ENCODE data around the gene DENND5A.
"Not testable (repeated sequence)": the region's sequence is repeated elsewhere in the genome, so short reads cannot be mapped to it uniquely, and the experiment has no call there.

DENND5A gene

DNA sequence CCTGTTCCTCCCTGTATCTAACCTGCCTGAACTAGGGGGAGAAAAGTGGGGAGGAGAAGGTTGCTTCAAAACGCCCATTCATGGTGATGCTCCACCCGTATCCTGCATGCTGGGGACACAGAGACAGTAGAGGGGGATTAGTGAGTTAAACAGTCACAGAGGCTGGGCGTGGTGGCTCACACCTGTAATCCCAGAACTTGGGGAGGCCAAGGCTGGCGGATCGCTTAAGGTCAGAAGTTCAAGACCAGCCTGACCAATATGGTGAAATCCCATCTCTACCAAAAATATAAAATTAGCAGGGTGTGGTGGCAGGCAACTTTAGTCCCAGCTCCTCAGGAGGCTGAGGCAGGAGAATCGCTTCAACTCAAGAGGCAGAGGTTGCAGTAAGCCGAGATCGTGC lies 1.8 kb upstream of the DENND5A start:
- TF ChIP-seq, protein P1, sequence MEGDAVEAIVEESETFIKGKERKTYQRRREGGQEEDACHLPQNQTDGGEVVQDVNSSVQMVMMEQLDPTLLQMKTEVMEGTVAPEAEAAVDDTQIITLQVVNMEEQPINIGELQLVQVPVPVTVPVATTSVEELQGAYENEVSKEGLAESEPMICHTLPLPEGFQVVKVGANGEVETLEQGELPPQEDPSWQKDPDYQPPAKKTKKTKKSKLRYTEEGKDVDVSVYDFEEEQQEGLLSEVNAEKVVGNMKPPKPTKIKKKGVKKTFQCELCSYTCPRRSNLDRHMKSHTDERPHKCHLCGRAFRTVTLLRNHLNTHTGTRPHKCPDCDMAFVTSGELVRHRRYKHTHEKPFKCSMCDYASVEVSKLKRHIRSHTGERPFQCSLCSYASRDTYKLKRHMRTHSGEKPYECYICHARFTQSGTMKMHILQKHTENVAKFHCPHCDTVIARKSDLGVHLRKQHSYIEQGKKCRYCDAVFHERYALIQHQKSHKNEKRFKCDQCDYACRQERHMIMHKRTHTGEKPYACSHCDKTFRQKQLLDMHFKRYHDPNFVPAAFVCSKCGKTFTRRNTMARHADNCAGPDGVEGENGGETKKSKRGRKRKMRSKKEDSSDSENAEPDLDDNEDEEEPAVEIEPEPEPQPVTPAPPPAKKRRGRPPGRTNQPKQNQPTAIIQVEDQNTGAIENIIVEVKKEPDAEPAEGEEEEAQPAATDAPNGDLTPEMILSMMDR (IDR thresholded peaks at IDR 0.05; ENCODE audit: low read depth, low read length) = no peak
- no peaks in the 10 kb centered on the region for H3K36me3 ChIP-seq
- no peak for DNase-seq
- no peaks in the 10 kb centered on the region for H3K9me3 ChIP-seq
- H3K4me3 ChIP-seq (ENCODE audit: low read depth, low read length) = no peak overlapping the region
- no peaks in the 10 kb centered on the region for H3K4me1 ChIP-seq
- no peaks in the 10 kb centered on the region for H3K27me3 ChIP-seq

DNA sequence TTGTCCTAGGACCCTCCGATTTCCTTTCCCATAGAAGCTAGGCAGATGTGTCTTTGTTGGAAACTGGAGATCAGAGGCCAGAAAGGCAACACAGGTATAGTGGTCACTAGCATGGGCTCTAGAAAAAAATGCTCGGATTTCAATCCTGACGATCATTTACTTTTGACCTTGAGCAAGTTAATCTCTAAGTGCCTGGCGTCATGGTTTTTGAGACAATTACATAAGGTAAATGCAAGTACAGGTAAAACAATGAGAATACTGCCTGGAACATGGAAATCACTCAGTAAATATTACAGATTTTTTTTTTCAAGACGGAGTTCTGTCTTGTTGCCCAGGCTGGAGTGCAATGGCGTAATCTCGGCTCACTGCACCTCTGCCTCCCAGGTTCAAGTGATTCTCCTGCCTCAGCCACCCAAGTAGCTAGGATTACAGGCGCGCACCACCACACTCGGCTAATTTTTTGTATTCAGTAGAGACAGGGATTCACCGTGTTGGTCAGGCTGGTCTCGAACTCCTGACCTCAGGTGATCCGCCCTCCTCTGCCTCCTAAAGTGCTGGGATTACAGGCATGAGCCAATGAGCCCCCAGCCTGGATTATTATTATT lies 1.1 kb upstream of the DENND5A start:
- H3K4me3 ChIP-seq (ENCODE audit: low read depth, low read length) = no peak overlapping the region
- TF ChIP-seq, protein P1 (IDR thresholded peaks at IDR 0.05; ENCODE audit: low read depth, low read length) = no peak
- H3K9me3 ChIP-seq = no peaks in the 10 kb centered on the region
- H3K36me3 ChIP-seq = no peaks in the 10 kb centered on the region
- H3K27me3 ChIP-seq = no peaks in the 10 kb centered on the region
- DNase-seq = no peak
- H3K4me1 ChIP-seq = no peaks in the 10 kb centered on the region

DNA sequence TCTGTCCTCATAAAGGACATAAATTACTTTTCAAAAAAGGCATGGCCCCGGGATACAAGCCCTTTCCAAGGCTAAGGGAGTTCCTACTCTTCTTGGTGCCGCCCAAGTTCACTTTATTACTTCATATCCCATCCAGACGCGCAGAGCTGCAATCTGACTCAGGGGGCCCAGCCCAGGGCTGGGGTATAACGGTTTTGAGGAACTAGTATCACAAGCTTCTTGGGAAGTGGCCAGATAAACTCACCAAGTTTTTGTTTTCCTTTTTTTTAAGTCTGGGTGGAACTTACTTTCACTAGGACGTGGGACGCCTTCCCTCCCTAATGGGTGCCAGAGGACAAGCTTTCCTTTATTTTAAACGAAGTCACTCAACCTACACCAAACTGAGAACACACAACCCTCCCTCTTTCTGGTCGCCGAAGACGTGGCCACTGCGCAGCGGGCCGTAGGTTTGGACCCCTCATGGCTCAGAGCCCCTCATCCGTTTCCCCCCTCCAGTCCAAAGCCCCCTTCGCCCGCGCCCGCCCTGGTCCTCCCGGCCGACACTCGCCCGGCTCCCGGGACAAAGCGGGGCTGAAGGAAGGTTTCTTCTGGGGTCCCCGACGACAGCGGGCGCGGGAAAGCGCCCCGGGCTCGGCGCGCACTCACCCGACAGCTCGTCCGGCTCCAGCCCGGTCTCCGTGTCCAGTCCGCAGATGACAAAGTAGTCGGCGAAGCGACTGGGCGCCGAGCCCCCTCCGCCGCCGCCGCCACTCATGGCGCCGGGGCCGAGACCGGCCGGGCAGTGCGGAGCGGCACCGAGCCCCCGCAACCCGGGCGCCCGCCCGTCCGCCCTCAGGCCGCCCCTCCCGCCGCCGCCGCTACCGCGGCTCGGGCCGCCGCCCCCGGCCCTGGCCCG lies 587 bp downstream of the DENND5A start:
- no peaks in the 10 kb centered on the region for H3K4me1 ChIP-seq
- no peaks in the 10 kb centered on the region for H3K9me3 ChIP-seq
- peak; percentile 16 for DNase-seq
- peak overlapping the region; percentile 77 for H3K4me3 ChIP-seq (ENCODE audit: low read depth, low read length)
- no peaks in the 10 kb centered on the region for H3K27me3 ChIP-seq
- H3K36me3 ChIP-seq = no peaks in the 10 kb centered on the region
- TF ChIP-seq, protein P1 (IDR thresholded peaks at IDR 0.05; ENCODE audit: low read depth, low read length) = no peak

DNA sequence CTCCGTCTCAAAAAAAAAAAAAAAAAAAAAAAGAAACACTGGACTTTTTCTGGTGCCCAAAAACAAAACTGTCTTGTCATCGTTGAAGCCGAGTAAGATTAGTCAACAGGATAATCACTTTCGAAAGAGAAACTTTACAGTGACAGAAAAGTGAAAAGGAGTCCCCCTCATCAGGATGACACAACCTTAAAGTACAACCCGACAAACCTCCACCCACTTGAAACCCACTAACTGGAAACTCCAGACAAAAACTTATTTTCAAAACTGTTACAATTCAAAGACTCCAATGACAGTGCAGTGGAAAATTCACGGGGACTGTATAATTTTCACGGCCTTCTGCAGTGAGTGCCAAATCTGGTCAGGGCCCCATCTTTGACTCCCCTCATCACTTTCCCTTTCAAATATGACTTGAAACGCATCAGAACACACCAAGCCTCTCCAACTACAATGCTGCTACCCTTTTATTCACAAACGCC lies 1.3 kb downstream of the DENND5A start:
- Histone ChIP-seq H3K36me3 (no peaks in the 10 kb centered on the region), H3K4me3 (ENCODE audit: low read depth, low read length) (peak overlapping the region; percentile 77), H3K4me1 (no peaks in the 10 kb centered on the region), H3K9me3 (no peaks in the 10 kb centered on the region), H3K27me3 (no peaks in the 10 kb centered on the region)
- DNase-seq = no peak
- TF ChIP-seq, protein P1 (IDR thresholded peaks at IDR 0.05; ENCODE audit: low read depth, low read length) = no peak

DNA sequence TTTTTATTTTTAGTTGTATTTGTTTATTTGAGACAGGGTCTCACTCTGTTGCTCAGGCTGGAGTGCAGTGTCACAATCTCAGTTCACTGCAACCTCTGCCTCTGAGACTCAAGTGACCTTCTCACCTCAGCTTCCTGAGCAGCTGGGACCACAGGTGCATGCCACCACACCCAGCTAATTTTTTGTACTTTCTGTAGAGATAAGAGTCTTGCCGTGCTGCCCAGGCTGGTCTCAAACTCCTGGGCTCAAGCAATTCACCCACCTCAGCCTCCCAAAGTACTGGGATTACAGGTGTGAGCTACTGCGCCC lies 4.4 kb downstream of the DENND5A start:
- not testable (repeated sequence) for H3K4me3 ChIP-seq (ENCODE audit: low read depth, low read length); DNase-seq; H3K4me1 ChIP-seq; H3K9me3 ChIP-seq; H3K27me3 ChIP-seq; H3K36me3 ChIP-seq

DNA sequence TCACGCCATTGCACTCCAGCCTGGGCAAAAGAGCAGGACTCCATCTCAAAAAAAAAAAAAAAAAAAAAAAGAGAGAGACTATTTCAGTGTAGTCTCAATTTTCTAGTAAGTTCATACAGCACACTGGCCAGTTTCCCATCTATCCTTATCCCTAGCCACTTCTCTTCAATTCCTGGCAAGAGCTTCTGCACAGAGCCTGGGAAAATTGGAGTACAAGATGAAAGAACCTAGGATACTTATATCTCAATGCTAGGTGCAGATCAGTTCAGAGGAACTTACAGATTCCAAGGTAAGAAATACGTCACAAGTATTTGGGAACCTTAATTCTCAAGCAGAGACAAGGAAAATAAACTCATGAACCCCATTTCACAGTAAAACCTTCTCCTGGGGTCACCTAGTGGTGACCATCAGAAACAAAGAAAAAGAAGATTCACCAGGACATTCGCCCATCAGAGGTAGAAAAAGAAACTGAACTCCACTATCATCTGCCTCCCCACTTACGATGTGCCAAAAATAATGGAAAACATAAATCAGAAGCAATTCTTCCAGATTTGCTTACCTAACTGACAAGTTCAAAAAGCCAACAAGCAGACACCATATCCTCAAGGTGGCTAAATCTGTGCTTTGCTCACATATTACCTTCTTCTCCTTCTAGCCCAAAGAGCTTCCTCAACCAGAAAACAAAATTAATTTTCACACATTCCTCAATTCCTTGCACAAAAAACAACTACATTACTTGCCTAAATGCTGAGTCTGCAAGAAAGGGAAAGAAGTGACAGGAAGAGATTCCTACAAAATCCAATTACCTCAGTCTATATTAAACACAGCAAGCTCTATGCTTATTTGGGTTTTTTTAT lies 4.9 kb downstream of the DENND5A start:
- no peaks in the 10 kb centered on the region for H3K9me3 ChIP-seq
- TF ChIP-seq, protein P1 (IDR thresholded peaks at IDR 0.05; ENCODE audit: low read depth, low read length) = peak; percentile 34; the same call in 1 of the 2 replicates
- H3K27me3 ChIP-seq = no peaks in the 10 kb centered on the region
- no peaks in the 10 kb centered on the region for H3K4me1 ChIP-seq
- DNase-seq = no peak
- no peak overlapping the region for H3K4me3 ChIP-seq (ENCODE audit: low read depth, low read length)
- no peaks in the 10 kb centered on the region for H3K36me3 ChIP-seq

DNA sequence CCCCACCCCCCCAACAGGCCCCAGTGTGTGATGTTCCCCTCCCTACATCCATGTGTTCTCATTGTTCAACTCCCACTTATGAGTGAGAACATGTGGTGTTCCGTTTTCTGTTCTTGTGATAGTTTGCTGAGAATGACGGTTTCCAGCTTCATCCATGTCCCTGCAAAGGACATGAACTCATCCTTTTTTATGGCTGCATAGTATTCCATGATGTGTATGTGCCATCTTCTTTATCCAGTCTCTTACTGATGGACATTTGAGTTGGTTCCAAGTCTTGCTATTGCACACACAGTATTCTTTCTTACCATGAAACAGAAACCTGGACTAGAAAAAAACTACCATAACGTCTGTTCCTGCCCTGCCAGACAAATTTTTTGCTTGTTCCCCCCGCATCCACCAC lies 6.9 kb downstream of the DENND5A start:
- not testable (repeated sequence) for H3K4me1 ChIP-seq

More for the DNA sequence above, 6.9 kb downstream of the DENND5A start:
- not testable (repeated sequence) for H3K36me3 ChIP-seq; H3K27me3 ChIP-seq; H3K9me3 ChIP-seq; H3K4me3 ChIP-seq (ENCODE audit: low read depth, low read length); DNase-seq
